IPS DF 19.7 (cell line): ENCODE data around the gene GPC6.

Source experiments
- DNase-seq: peaks from one replicate; pipeline ENCODE4 v3.0.0-alpha.2; 2013; ENCODE audit warnings: low read depth, low spot score

The GPC6 gene

DNA sequence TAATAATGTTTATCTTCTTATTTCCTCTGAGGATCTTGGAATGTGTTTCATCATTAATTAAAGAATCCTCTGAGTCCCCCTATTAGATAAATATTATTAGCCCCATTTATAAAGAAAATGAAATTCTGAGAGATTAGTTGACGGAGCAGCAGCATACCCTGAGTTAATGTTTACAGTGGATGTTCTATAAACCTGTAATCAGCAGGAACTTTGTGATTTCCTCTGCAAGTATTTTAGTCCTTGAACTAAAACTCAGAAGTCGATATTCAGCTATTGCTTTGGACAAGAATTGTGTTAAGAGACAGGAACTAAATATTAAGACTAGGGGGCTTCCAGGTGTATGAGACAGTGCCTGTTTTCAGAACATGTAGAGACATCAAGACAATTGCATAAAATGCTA, 1009.5 kb downstream of the GPC6 start:
- DNase-seq: no peak

DNA sequence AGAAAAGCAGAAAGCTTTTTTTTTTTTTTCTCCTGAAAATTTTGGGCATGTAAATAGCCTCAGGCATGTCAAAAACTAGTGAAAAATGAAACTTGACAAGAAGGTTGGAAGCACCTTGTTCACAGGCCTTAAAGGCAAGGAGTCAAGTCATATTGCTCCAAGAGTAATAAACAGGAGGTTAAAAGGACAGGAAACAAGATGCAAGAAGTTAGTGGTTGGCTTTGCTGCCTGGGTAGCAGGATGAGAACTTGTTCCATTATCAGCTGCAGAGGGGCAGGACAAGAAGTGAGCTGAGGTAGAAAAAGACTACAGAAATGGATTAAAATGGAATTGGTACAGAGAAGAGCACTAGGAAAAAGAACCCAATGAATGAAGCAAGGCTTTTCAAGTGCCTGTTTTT, 1010.3 kb downstream of the GPC6 start:
- DNase-seq: no peak

GRCh38 chr13:94239135-94239534, 1012.5 kb downstream of the GPC6 start:
- no peak for DNase-seq

GRCh38 chr13:94242554-94242953, 1015.9 kb downstream of the GPC6 start:
- no peak for DNase-seq

DNA sequence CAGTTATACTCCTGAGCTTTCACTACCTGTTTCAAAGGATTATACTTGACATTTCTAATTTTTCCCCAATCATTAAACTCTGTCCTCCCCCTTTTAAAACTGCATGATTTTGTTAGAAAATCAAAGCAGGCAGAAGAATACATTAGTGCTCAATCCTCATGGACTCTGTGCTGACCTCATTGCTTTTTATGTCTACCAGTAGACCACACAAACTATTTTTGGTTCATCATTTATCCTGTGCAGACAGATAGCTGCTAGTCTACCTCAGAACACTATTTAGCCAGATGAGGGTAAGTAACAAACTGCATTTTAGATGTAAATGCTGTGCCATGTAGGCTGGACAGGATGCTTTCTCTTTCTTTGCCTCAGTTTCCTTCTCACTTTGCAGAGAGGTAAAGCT, 1016.9 kb downstream of the GPC6 start:
- DNase-seq: no peak

GRCh38 chr13:94246495-94246894, 1019.9 kb downstream of the GPC6 start:
- no peak for DNase-seq

- DNase-seq: no peak
Observed at GRCh38 chr13:94247890-94248289, 1021.3 kb downstream of the GPC6 start.

- no peak for DNase-seq
Observed at GRCh38 chr13:94248454-94249228, 1022.0 kb downstream of the GPC6 start.

DNA sequence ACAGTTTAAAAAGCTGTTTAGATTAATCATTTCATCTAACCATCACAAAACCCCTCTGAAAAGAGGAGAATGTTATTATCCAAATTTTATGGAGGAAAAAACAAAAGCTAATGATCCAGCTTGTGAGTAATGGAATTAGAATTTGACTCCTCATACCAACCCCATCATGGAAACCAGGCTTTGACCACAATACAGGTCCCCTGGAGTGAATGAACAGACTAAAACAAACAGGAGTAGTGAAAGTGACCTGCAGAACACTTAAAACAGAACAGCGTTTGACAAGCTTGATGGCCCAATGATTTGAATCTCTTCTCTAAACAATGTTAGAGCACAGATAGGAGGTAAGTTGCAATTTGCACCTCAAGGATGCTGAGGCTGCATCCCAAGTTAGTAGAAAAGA, 1022.9 kb downstream of the GPC6 start:
- no peak for DNase-seq

GRCh38 chr13:94251831-94252608, 1025.4 kb downstream of the GPC6 start:
- DNase-seq: no peak

- no peak for DNase-seq
Observed at GRCh38 chr13:94254737-94255136, 1028.1 kb downstream of the GPC6 start.

DNA sequence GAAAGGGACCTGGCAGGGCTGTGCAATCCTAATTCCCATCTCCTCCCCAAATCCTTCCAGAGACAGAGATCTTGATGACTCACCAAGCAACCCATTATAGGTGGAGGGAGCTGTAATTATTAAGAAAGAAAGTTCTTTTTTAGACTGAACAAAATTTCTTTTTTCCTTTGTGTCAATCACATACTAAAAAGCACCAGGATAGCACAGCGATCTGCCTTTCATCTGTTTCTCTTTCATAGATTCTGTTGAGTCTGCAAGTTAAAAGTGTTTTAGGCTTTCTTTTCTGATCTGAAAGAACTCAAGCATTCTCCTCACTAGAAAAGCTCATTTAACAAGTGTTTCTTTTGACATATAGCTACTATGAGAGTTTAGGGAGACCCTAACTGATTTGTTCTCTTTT, 1030.1 kb downstream of the GPC6 start:
- DNase-seq: no peak

DNA sequence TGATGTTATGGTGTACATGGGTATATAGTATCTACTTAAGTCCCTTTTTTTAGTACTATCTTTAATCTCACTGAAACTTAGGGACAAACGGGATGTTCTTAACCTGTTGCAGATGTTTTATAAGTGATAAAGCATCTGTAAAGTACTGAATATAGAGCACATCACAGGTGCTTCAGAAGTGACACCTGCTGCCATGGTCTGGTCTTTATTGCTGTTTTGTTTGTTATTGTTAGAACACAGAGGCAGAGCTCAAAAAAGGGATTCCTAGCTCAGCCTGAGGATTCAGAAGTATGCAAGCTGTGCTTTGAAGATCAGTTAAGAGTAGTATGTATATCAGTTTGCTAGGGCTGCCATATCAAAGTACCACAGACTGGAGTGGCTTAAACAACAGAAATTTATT, 1033.4 kb downstream of the GPC6 start:
- DNase-seq: no peak

DNA sequence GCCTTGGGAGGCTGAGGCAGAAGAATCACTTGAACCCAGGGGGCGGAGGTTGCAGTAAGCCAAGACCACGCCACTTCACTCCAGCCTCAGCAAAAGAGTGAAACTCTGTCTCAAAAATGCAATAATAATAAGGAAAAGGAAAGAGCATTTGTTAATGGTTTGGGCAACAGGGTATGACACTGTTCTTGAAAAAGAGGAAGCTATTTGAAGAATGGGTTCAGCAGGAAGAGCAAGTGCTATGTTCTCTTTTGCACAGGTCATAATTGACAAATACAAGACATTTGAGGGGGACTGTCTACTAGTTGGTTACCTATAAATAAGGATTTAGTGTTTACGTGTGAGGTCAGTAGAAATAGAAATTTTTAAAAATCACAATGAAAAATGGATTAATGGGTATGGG, 1034.6 kb downstream of the GPC6 start:
- DNase-seq: no peak

GRCh38 chr13:94263038-94263437, 1036.4 kb downstream of the GPC6 start:
- no peak for DNase-seq

DNA sequence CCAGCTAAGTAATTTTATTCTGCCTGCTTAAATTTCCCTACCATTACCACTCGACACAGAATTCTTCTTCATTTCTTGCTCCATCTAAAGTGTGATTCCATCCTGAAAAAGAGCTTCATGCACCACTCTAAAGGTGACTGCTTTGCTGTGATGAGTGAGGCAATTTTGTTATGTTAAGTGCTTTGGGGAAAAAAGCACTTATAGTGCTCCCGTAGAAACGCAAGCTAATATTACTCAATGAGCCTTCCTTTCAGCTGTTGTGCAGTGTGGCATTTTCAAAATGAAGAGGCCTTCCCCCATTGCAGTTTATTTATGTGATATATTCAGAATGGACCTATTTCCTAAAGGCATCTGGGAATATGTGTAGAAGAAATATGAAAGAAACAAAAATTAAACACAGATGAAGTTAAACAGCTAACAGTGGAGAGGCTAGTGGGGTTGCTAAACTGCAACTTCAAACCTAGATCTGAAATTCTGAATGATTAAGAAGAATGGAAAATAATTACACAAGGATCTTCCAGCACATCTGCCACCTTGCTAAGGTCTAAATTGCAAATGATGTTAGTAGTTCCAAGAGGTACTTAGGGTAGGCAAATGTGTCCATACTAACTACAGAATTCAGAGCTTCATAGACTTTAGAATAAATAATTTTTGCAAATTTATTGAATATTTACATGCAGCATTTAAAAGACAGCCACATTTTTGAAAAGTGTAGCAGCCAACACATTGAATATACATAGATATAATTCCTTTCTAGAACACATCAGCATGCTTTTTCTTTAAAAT, 1041.2 kb downstream of the GPC6 start:
- DNase-seq: no peak

GRCh38 chr13:94268661-94269060, 1042.1 kb downstream of the GPC6 start:
- no peak for DNase-seq

GRCh38 chr13:94269557-94269956, 1043.0 kb downstream of the GPC6 start:
- no peak for DNase-seq

- no peak for DNase-seq
Observed at GRCh38 chr13:94270556-94270955, 1043.9 kb downstream of the GPC6 start.

DNA sequence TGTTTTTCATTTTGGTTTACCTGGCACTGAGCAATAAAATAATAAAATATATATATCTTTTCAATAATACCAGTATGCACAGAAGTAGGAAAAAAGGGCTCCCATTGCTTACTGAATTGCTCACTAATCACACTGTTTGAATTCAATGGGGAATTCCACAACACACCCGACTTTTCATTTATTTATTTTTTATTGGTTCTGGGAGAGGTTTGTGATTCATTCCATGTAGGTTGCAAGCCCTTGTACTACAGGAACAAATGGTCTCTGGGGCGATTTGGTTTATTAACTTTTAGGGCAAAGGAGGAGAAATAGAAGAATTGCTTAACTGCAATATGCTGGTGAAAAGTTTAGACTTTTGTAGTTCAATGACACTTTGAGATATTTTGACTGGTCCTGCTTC, 1045.4 kb downstream of the GPC6 start:
- no peak for DNase-seq

GRCh38 chr13:94280349-94280748, 1053.7 kb downstream of the GPC6 start:
- no peak for DNase-seq

DNA sequence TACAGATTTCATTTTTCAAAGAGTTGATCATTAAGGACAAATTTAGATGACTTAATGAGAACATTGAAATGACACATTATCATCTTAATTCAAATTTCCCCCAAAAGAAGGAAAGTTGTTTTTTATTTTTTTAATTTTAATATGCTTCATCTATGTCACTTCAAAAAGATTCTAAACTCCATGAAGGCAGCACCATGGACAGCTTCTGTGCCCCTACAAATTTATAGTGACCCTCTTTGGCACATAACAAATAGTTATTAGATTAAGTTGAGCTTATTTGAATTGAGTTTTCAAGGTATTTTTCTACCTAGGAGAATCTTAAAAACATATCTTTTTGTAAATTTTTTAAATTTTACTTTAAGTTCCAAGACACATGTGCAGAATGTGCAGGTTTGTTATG, 1054.2 kb downstream of the GPC6 start:
- no peak for DNase-seq
